Measurements from ENCODE around the gene HSP90AB1.

The HSP90AB1 gene

DNA sequence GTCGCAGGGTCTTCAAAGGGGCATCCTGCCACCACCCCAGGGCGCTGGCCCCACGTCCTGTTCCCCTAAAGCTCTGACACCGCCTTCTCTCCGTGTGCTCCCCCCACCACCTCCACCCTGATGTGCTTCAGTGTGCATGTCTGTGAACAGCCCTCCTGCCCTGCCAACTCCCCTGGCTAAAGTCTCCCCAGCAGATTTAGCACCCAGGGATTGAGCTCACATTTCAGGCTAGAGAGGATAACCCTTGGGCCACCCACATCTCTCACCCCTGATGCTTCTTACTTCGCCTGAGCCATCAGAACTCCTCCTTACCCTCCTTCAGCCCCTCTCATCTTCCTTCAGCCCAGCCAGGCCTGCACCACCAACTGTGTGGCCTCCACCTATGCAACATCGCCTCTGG is 30.9 kb downstream of the HSP90AB1 start:
- H3K9ac ChIP-seq (ENCODE audit: low read length), result no peak overlapping the region
- peaks cover 26% of the 10 kb centered on the region for H3K27me3 ChIP-seq (ENCODE audit: control insufficient read depth, insufficient read depth, low read length)
- H3K4me1 ChIP-seq (ENCODE audit: control insufficient read depth, low read depth, low read length), result no peaks in the 10 kb centered on the region
- H3K9me3 ChIP-seq (ENCODE audit: control insufficient read depth, low read depth, low read length), result no peaks in the 10 kb centered on the region
- no peak overlapping the region for H3K4me3 ChIP-seq (ENCODE audit: low read length)
- H3K27ac ChIP-seq (ENCODE audit: low read length), result no peak overlapping the region
- no peaks in the 10 kb centered on the region for H3K36me3 ChIP-seq (ENCODE audit: control insufficient read depth, low read depth, low read length)

DNA sequence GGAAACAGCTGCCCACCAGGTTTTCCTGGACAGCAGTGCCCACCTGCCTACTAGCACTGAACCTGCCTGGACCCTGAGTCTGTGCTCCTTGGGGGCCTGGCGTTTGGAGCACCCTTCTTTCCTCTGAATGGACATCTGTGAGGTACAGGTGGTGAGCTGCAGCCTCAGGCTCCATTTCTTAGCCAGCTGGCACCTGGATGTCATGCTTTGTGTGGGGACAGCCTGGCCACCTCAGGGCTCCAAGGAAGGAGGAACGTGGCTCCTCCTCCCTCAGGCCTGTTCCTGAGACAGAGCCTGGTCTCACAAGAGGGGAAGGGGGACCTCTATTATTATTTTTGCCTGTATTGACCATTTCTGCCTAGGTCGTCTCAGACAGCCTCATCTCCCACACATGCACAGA is 31.4 kb downstream of the HSP90AB1 start:
- H3K36me3 ChIP-seq (ENCODE audit: control insufficient read depth, low read depth, low read length), result no peaks in the 10 kb centered on the region
- H3K9me3 ChIP-seq (ENCODE audit: control insufficient read depth, low read depth, low read length), result no peaks in the 10 kb centered on the region
- H3K9ac ChIP-seq (ENCODE audit: low read length), result no peak overlapping the region
- H3K4me1 ChIP-seq (ENCODE audit: control insufficient read depth, low read depth, low read length), result no peaks in the 10 kb centered on the region
- peaks cover 27% of the 10 kb centered on the region for H3K27me3 ChIP-seq (ENCODE audit: control insufficient read depth, insufficient read depth, low read length)
- no peak overlapping the region for H3K4me3 ChIP-seq (ENCODE audit: low read length)
- H3K27ac ChIP-seq (ENCODE audit: low read length), result no peak overlapping the region

DNA sequence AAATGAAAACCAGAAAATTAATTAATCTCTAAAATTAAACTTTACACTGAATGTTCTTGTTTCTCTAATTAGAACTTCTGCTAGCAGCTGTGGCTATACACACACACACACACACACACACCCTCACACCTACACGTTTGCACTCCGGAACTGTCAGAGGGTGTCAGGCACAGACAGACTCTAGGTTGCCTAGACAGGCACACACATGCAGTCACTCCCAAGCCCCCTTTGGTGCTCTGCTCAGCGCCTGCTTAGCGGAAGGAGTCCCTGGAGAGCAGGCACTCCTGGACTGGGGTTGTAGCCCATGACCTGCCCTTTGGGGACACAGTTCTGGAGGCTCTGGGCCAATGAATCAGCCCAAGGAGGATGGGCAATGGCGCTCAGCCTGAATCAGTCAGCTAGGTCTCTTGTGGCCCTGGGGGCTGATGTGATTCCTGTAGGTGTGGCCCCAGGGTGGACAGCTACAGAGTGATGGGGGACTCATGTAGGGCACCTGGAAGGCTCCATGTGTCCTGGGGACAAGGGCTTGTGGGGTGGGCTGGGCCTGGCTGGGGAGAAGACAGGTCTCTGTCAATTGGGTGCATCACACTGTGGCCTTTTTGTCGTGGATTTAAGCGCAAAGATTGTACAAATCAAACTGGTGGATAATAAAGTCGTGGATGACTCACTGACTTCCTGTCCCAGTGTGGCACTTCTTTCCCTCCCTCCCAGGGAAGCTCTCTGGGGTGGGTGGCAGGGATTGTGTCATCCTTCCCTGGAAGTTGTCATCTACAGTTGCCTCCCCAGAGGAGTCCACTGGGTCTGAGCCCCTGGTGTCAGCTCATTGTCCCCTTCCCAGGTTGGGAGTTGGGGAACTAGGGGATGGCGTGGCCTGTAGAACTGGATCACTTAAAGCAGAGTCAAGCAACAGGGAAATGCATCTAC is 32.1 kb downstream of the HSP90AB1 start:
- no peaks in the 10 kb centered on the region for H3K36me3 ChIP-seq (ENCODE audit: control insufficient read depth, low read depth, low read length)
- H3K9me3 ChIP-seq (ENCODE audit: control insufficient read depth, low read depth, low read length), result no peaks in the 10 kb centered on the region
- no peak overlapping the region for H3K4me3 ChIP-seq (ENCODE audit: low read length)
- no peaks in the 10 kb centered on the region for H3K4me1 ChIP-seq (ENCODE audit: control insufficient read depth, low read depth, low read length)
- H3K27ac ChIP-seq (ENCODE audit: low read length), result no peak overlapping the region
- H3K9ac ChIP-seq (ENCODE audit: low read length), result no peak overlapping the region
- H3K27me3 ChIP-seq (ENCODE audit: control insufficient read depth, insufficient read depth, low read length), result peaks cover 34% of the 10 kb centered on the region

DNA sequence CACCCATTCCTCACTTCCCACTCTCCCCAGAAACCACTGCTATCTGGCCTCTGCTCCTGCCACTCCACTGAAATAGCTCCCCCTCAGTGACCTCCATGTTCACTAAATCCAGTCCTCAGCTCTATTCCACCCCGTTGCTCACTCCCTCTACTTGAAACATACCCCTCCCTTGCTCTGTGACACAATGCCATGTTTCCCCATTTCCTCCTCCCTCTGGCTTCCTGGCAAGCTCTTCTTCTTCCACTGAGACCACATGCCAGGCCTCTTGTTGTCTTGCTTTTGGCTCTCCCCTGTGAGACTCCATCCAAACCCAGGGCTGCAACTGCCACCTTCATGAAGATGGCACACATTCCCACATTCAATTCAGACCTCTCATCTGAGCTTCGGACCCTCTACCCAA is 37.2 kb downstream of the HSP90AB1 start:
- H3K9me3 ChIP-seq (ENCODE audit: control insufficient read depth, low read depth, low read length), result no peaks in the 10 kb centered on the region
- H3K4me1 ChIP-seq (ENCODE audit: control insufficient read depth, low read depth, low read length), result no peaks in the 10 kb centered on the region
- no peak overlapping the region for H3K4me3 ChIP-seq (ENCODE audit: low read length)
- no peak overlapping the region for H3K9ac ChIP-seq (ENCODE audit: low read length)
- no peak overlapping the region for H3K27ac ChIP-seq (ENCODE audit: low read length)
- no peaks in the 10 kb centered on the region for H3K36me3 ChIP-seq (ENCODE audit: control insufficient read depth, low read depth, low read length)
- H3K27me3 ChIP-seq (ENCODE audit: control insufficient read depth, insufficient read depth, low read length), result peaks cover 30% of the 10 kb centered on the region

DNA sequence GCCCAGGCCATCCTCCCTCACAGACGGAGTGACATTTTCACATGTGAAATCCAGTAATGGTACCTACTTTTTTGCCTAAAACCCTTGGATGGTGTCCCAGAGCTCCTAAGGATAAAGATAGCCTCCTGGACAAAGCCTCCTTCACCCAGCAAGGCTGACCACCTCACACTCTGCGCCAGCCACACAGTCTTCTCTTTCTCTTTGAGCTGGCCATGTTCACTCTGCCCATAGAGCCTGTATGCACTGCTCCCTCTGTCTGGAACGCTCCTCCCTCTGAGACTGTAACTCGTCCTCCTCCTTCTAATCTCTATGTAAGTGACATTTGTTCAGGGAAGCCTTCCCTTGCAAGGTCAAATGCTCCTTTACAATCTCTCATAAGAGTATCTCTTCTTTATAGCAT is 38.0 kb downstream of the HSP90AB1 start:
- Histone ChIP-seq H3K4me3 (ENCODE audit: low read length) (no peak overlapping the region), H3K36me3 (ENCODE audit: control insufficient read depth, low read depth, low read length) (no peaks in the 10 kb centered on the region), H3K27ac (ENCODE audit: low read length) (no peak overlapping the region), H3K9ac (ENCODE audit: low read length) (no peak overlapping the region), H3K4me1 (ENCODE audit: control insufficient read depth, low read depth, low read length) (no peaks in the 10 kb centered on the region), H3K27me3 (ENCODE audit: control insufficient read depth, insufficient read depth, low read length) (peaks cover 30% of the 10 kb centered on the region), H3K9me3 (ENCODE audit: control insufficient read depth, low read depth, low read length) (no peaks in the 10 kb centered on the region)

DNA sequence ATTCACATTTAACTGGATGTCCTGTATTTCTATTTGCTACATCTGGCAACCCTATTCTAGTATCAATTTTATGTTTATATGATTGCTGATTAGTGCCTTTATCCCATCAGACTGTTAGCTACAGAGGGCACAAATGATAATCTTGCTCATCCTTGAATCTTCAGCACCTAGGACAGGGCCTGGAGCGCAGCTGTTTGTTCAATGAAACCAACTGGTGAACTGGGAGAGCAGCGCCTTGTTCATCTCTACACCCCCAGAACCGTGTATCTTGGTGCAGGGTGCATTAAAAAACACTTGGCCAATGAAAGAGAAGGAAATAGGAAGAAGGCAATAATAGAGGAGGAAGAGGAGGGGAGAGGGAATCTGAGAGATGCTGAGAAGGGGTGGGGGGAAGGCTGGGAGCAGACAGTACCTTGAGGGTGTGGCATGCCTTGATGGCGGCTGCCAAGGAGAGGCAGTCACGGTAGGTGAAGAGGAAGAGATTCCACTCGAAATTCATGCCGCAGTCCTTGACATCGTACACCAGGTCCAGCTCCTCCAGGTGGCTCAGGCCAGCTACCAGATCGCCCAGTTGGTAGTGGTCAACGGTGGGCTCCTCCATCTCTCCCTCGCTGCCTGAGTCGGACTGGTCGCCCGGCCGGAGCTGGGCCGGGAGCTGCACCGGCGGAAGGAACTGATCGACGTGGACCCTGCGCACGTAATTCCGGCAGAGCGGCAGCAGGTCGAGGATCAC is 38.8 kb downstream of the HSP90AB1 start:
- Histone ChIP-seq H3K27me3 (ENCODE audit: control insufficient read depth, insufficient read depth, low read length) (peaks cover 34% of the 10 kb centered on the region), H3K36me3 (ENCODE audit: control insufficient read depth, low read depth, low read length) (no peaks in the 10 kb centered on the region), H3K9ac (ENCODE audit: low read length) (no peak overlapping the region), H3K9me3 (ENCODE audit: control insufficient read depth, low read depth, low read length) (no peaks in the 10 kb centered on the region), H3K27ac (ENCODE audit: low read length) (no peak overlapping the region), H3K4me3 (ENCODE audit: low read length) (no peak overlapping the region), H3K4me1 (ENCODE audit: control insufficient read depth, low read depth, low read length) (no peaks in the 10 kb centered on the region)

DNA sequence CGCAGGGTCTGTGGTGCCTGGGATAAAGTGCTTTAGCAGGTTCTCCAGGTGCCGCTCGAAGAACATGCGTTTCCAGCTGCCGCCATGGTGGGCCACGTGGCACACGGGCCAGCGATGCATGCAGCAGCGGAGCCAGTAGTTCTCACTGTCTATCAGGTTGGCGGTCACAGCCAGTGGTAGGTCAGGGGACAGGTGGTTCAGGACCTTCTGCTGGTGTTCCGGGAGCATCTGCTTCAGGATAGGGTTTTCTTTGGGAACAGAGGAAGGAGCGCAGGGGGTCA is 39.3 kb downstream of the HSP90AB1 start:
- H3K9ac ChIP-seq (ENCODE audit: low read length), result no peak overlapping the region
- H3K9me3 ChIP-seq (ENCODE audit: control insufficient read depth, low read depth, low read length), result no peaks in the 10 kb centered on the region
- H3K27ac ChIP-seq (ENCODE audit: low read length), result no peak overlapping the region
- H3K4me1 ChIP-seq (ENCODE audit: control insufficient read depth, low read depth, low read length), result no peaks in the 10 kb centered on the region
- peaks cover 34% of the 10 kb centered on the region for H3K27me3 ChIP-seq (ENCODE audit: control insufficient read depth, insufficient read depth, low read length)
- H3K4me3 ChIP-seq (ENCODE audit: low read length), result no peak overlapping the region
- no peaks in the 10 kb centered on the region for H3K36me3 ChIP-seq (ENCODE audit: control insufficient read depth, low read depth, low read length)

DNA sequence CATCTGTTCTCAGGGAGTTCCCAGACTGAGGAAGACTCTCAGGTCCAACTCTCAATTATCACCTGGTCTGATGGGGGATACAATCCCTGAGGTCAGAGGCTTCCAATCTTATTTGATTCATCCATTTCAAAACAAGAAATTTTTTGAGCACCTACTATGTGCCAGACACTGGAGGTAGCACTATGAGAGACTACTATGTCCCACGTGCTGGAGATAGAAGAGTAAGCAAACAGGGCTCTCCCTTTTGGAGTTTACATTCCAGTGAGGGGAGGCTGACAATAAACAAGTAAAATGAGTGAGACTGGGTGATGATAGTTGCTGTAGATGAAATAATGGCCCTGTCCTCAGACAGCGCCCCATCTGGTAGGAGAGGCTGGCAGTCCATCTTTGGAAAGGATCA is 39.8 kb downstream of the HSP90AB1 start:
- peaks cover 34% of the 10 kb centered on the region for H3K27me3 ChIP-seq (ENCODE audit: control insufficient read depth, insufficient read depth, low read length)
- H3K4me1 ChIP-seq (ENCODE audit: control insufficient read depth, low read depth, low read length), result no peaks in the 10 kb centered on the region
- no peaks in the 10 kb centered on the region for H3K9me3 ChIP-seq (ENCODE audit: control insufficient read depth, low read depth, low read length)
- no peak overlapping the region for H3K9ac ChIP-seq (ENCODE audit: low read length)
- H3K36me3 ChIP-seq (ENCODE audit: control insufficient read depth, low read depth, low read length), result no peaks in the 10 kb centered on the region
- H3K4me3 ChIP-seq (ENCODE audit: low read length), result no peak overlapping the region
- H3K27ac ChIP-seq (ENCODE audit: low read length), result no peak overlapping the region

DNA sequence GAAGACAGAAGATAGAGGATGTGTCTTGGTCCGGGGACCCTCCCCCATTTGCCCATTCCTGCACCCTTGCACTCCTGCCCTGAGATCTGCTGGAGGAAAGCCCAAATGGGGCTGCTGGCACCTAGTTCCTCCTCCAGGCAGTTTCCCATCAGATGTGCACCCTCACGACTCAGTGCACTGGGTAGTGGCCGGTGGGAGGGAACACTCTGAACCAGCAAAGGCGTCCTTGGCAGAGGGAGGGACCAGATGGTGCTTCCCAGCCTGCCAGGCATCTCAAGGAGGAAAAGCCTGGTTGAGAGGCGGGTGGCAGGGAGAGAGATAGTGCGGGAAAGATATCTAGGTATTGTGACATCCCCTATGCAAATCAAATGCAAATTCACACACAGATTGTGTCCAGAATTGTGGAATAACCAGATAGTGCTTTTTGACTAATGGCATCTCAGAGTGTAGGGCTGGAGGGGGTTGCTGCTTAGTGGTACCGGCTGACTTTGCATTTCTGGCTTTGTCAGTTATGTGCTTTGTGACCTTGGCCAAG is 42.9 kb downstream of the HSP90AB1 start:
- Histone ChIP-seq H3K36me3 (ENCODE audit: control insufficient read depth, low read depth, low read length) (no peaks in the 10 kb centered on the region), H3K9me3 (ENCODE audit: control insufficient read depth, low read depth, low read length) (no peaks in the 10 kb centered on the region), H3K9ac (ENCODE audit: low read length) (no peak overlapping the region), H3K27ac (ENCODE audit: low read length) (no peak overlapping the region), H3K27me3 (ENCODE audit: control insufficient read depth, insufficient read depth, low read length) (peaks cover 35% of the 10 kb centered on the region), H3K4me3 (ENCODE audit: low read length) (no peak overlapping the region), H3K4me1 (ENCODE audit: control insufficient read depth, low read depth, low read length) (no peaks in the 10 kb centered on the region)

DNA sequence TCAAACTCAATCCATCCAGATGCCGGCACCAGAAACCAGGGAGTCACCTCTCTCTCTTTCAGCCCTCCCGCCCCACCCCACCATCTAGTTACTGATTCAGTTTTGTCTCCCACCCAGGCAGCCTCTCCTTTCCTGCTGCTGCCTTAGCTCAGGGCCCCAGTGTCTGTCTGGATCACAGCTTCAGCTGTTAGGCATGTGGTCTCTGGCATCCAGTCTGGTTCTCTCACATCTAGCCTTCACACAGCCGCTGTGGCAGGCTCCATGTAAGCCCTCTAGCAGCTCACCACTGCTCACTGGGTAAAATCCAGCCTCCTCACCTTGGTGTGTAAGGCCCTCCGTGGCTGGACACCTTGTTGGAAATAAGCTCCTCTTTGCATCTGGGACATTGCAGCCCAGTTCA is 44.9 kb downstream of the HSP90AB1 start:
- no peak overlapping the region for H3K27ac ChIP-seq (ENCODE audit: low read length)
- H3K9ac ChIP-seq (ENCODE audit: low read length), result no peak overlapping the region
- H3K36me3 ChIP-seq (ENCODE audit: control insufficient read depth, low read depth, low read length), result no peaks in the 10 kb centered on the region
- peaks cover 46% of the 10 kb centered on the region for H3K27me3 ChIP-seq (ENCODE audit: control insufficient read depth, insufficient read depth, low read length)
- H3K9me3 ChIP-seq (ENCODE audit: control insufficient read depth, low read depth, low read length), result no peaks in the 10 kb centered on the region
- H3K4me1 ChIP-seq (ENCODE audit: control insufficient read depth, low read depth, low read length), result no peaks in the 10 kb centered on the region
- no peak overlapping the region for H3K4me3 ChIP-seq (ENCODE audit: low read length)

DNA sequence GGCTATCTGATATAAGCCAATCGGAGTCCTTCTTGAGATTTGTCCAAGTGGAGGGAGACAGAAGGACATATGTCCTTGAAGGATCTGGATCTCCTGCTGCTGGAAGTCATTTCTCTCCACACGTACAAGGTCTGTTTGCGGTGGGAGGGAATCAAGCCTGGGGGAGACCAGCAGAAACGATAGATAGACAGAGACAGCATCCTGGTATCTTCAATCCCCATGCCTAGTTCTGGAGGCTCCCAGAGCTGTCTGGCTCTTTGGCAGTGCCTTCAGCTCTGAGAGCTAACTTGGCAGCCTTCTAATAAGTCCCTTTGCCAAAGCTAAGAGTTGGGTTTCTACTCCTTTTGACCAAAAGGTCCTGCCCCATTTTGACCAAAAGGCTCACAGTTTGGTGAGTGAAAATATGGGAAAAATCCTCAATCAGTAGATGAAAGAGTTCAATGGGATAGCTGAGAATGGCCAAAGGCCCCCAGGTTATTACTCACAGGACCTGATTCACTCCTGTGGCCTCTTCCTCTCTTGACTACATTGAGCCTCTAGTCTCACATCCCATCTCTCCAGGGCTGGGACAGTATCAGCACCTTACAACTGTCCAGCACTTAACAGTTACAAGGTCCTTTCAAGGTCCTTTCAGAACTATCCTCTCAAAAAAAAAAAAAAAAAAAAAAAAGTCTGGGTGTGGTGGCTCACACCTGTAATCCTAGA is 45.9 kb downstream of the HSP90AB1 start:
- H3K27me3 ChIP-seq (ENCODE audit: control insufficient read depth, insufficient read depth, low read length), result peaks cover 48% of the 10 kb centered on the region
- no peak overlapping the region for H3K9ac ChIP-seq (ENCODE audit: low read length)

More for the DNA sequence above, 45.9 kb downstream of the HSP90AB1 start:
- H3K9me3 ChIP-seq (ENCODE audit: control insufficient read depth, low read depth, low read length), result no peaks in the 10 kb centered on the region
- no peak overlapping the region for H3K27ac ChIP-seq (ENCODE audit: low read length)
- H3K4me3 ChIP-seq (ENCODE audit: low read length), result no peak overlapping the region
- no peaks in the 10 kb centered on the region for H3K36me3 ChIP-seq (ENCODE audit: control insufficient read depth, low read depth, low read length)
- H3K4me1 ChIP-seq (ENCODE audit: control insufficient read depth, low read depth, low read length), result peaks cover under 1% of the 10 kb centered on the region
